ENCODE measurements around the gene ZNF496.
"Not testable (repeated sequence)": the region's sequence is repeated elsewhere in the genome, so short reads cannot be mapped to it uniquely, and the experiment has no call there.

ZNF496 gene

GRCh38 chr1:247331525-247332214, at the start of gene ZNF496:
Gene ZNF496, minus strand, starts transcription at chr1:247331867. Its CDS starts 2,289 bp downstream, at chr1:247329578.
- FAIRE-seq = no peak

- FAIRE-seq = no peak
Measured at GRCh38 chr1:247378334-247379073, 46.8 kb upstream of the ZNF496 start.

GRCh38 chr1:247377656-247378055, 46.0 kb upstream of the ZNF496 start:
- not testable (repeated sequence) for FAIRE-seq

- no peak for FAIRE-seq
Measured at GRCh38 chr1:247376659-247377058, 45.0 kb upstream of the ZNF496 start.

- no peak for FAIRE-seq
Measured at GRCh38 chr1:247375747-247376146, 44.1 kb upstream of the ZNF496 start.

- not testable (repeated sequence) for FAIRE-seq
Measured at GRCh38 chr1:247374651-247375334, 43.1 kb upstream of the ZNF496 start.

GRCh38 chr1:247373721-247374141, 42.1 kb upstream of the ZNF496 start:
- FAIRE-seq = no peak

- no peak for FAIRE-seq
Measured at GRCh38 chr1:247371801-247372259, 40.2 kb upstream of the ZNF496 start.

- FAIRE-seq = no peak
Measured at GRCh38 chr1:247370786-247371732, 39.4 kb upstream of the ZNF496 start.

- FAIRE-seq = no peak
Measured at GRCh38 chr1:247368490-247369145, 37.0 kb upstream of the ZNF496 start.

- no peak for FAIRE-seq
Measured at GRCh38 chr1:247367786-247368422, 36.2 kb upstream of the ZNF496 start.

- FAIRE-seq = no peak
Measured at GRCh38 chr1:247366926-247367645, 35.4 kb upstream of the ZNF496 start.

- not testable (repeated sequence) for FAIRE-seq
Measured at GRCh38 chr1:247366345-247366744, 34.7 kb upstream of the ZNF496 start.

- no peak for FAIRE-seq
Measured at GRCh38 chr1:247365023-247365422, 33.4 kb upstream of the ZNF496 start.

GRCh38 chr1:247363000-247363399, 31.3 kb upstream of the ZNF496 start:
- FAIRE-seq = not testable (repeated sequence)

- no peak for FAIRE-seq
Measured at GRCh38 chr1:247362153-247362552, 30.5 kb upstream of the ZNF496 start.

- no peak for FAIRE-seq
Measured at GRCh38 chr1:247360991-247361731, 29.5 kb upstream of the ZNF496 start.

- no peak for FAIRE-seq
Measured at GRCh38 chr1:247360116-247360898, 28.6 kb upstream of the ZNF496 start.

GRCh38 chr1:247359559-247359958, 27.9 kb upstream of the ZNF496 start:
- no peak for FAIRE-seq

All from A204.1 (cell line).